ENCODE results near the gene PHACTR4.
"Not testable (repeated sequence)": the region's sequence is repeated elsewhere in the genome, so short reads cannot be mapped to it uniquely, and the experiment has no call there.

Gene PHACTR4

DNA sequence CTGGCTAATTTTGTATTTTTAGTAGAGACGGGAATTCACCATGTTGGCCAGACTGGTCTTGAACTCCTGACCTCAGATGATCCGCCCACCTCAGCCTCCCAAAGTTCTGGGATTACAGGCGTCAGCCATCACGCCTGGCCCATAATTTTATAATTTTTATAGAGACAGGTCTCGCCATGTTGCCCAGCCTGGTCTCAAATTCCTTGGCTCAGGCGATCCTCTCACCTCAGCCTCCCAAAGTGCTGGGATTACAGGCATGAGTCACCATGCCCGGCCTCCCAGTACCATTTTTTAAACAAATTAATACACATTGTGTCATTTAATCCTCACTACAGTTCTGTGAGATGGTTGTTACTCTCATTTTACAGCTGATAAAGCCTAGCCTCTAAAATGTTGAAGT, 3.9 kb downstream of the PHACTR4 start:
- DNase-seq, result not testable (repeated sequence)

DNA sequence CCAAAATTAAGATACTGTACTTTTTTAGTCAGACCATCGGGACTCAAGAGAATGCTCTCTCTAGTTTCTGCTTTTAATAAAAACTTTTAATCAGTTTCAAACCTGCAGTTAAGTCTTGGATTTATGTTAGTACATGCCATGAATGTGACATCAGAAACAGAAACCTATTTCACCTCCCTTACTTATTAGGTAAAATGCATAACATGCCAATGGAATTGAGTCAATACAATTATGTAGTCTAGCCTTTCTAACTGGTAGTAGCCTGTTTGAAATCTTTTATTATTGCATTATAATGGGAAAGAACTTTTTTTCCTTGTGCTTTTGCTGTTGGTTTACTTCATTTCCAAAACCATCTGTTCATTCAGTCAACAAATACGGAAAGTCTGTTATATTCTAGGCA, 4.8 kb downstream of the PHACTR4 start:
- DNase-seq, result no peak

DNA sequence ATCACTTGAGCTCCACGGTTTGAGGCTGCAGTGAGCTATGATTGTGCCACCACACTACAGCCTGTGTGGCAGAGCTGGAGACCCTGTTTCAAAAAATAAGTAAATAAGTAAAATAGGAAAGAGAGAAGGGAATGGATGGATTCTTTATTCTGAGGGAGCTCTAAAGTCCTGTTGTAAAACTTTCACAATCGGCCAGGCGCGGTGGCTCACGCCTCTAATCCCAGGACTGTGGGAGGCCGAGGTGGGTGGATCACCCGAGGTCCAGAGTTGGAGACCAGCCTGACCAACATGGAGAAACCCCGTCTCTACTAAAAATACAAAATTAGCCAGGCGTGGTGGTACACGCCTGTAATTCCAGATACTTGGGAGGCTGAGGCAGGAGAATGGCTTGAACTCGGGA, 6.1 kb downstream of the PHACTR4 start:
- DNase-seq, result not testable (repeated sequence)

DNA sequence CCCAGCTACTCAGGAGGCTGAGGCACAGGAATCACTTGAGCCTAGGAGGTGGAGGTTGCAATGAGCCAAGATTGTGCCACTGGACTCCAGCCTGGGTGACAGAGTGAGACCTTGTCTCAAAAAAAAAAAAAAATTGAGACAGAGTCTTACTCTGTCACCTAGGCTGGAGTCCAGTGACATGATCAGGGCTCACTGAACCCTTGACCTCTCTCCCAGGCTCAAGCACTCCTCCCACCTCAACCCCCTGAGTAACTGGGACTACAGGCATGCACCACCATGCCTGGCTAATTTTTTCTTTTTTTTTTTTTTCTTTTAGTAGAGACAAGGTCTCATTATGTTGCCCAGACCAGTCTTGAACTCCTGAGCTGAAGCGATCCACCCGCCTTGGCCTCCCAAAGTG, 6.7 kb downstream of the PHACTR4 start:
- DNase-seq, result not testable (repeated sequence)

DNA sequence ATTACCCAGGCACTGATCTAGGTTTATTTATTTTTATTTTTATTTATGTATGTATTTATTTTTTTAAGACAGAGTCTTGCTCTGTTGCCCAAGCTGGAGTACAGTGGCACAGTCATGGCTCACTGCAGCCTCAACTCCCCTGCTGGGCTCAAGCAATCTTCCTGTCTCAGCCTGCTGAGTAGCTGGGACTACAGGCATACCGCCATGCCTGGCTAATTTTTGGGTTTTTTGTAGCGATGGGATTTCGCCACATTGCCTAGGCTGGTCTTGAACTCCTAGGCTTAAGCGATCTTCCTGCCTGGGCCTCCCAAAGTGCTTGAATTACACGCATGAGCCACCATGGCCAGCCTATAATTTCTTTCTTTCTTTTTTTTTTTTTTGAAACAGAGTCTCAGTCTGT, 9.4 kb downstream of the PHACTR4 start:
- DNase-seq, result no peak

DNA sequence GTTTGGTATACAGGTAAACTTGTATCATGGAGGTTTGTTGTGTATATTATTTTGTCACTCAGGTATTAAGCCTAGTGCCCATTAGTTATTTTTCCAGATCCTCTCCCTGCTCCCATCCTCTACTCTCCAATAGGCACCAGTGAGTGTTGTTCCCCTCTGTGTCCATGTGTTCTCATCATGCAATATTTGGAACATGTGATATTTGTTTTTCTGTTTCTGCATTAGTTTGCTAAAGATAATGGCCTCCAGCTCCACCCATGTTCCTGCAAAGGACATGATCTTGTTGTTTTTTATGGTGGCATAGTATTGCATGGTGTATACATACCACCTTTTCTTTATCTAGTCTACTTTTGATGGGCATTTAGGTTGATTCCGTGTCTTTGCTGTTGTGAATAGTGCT, 10.9 kb downstream of the PHACTR4 start:
- DNase-seq, result no peak

DNA sequence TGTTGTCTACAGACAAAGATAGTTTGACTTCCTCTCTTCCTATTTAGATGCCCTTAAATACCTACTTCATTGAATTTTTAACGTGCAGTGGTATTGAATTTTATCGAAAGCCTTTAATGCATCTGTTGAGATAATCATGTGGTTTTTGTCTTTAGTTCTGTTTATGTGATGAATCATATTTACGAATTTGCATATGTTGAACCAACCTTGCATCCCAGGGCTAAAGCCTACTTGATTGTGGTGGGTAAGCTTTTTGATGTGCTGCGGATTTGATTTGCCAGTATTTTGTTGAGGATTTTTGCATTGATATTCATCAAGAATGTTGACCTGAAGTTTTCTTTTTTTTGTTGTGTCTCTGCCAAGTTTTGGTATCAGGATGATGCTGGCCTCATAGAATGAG, 14.2 kb downstream of the PHACTR4 start:
- DNase-seq, result not testable (repeated sequence)

DNA sequence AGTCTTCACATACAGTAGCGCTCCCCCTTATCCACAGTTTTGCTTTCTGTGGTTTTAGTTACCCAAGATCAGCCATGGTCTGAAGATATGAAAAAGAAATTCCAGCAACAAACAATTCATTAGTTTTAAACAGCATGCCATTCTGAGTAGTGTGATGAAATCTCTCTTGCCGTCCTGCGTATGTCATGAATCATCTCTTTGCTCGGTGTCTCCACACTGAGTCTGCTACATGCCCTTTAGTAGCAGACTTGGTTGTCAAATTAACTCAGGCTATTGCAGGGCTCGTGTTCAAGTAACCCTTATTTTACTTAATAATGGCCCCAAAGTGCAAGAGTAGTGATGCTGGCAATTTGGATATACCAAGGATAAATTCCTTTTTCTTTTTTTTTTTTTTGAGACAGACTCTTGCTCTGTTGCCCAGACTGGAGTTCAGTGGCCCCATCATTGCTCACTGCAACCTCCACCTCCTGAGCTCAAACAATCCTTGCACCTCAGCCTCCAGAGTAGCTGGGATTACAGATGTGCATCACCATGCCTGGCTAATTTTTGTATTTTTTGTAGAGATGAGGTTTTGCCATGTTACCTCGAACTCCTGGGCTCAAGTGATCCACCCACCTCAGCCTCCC, 22.6 kb downstream of the PHACTR4 start:
- DNase-seq, result peak; percentile 30

DNA sequence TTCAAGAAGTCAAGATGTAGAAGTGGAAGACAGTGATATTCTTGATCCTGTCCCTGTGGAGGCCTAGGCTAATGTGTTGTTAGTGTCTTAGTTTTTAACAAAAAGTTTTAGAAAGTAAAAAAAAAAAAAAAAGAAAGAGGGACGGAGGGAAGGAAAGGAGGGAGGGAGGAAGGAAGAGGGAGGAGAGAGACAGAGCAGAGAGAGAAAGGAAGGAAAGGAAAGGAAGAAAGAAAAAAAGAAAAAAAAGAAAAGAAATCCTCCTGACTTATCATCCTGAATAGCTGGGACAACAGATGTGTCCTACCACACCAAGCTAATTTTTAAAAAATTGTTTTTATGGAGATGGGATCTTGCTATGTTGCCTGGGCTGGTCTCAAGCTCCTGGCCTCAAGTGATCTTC, 24.6 kb downstream of the PHACTR4 start:
- DNase-seq, result no peak

DNA sequence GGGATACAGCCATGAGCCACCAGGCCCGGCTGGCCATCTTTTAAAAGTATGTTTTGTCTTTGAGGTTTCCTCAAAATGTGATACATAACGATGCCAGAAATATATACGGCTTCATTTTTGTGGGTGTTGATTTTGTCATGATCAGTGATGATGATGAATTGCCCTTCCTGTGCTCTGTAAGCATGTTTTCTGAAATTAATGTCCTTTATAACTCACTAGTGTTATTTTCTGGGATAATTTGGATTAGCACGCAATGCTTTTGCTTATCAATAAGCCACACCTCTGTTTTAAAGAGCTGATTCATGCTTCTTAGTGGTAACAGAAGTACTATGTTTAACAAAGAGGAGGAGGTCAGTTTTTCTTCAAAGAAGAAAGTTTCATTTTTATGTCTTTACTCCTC, 25.6 kb downstream of the PHACTR4 start:
- no peak for DNase-seq

DNA sequence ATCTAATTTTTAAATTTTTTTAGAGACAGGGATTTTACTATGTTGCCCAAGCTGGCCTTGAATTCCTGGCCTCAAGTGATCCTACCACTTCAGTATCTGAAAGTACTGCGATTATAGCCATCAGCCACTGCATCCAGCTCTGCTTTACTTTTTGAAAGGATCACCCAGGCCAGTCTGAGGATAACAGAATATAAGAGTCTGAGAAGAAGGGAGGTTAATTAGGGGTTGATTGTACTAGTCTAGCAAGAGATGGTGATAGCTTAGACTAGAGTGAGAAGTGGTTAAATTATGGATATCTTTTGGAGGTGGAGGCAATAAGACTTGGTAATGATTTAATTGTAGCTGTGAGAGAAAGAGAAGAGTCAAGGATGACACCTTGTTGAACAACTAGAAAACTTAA, 32.2 kb downstream of the PHACTR4 start:
- no peak for DNase-seq

DNA sequence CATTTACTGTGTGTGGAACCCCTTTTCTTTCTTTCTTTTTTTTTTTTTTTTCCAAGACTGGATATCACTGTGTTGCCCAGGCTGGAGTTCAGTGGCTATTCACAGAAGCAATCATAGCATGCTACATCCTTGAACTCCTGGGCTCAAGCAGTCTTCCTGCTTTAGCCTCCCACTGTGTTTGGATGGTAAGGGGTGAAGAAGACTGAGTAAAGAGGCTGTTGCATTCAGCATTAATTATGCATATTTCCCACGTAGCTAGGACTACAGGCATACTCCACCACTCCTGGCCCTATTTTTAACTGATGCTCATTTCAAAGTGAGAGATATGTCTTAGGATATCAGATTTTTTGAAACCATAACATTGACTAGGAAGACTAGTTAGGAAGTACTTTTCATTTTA, 39.5 kb downstream of the PHACTR4 start:
- no peak for DNase-seq

DNA sequence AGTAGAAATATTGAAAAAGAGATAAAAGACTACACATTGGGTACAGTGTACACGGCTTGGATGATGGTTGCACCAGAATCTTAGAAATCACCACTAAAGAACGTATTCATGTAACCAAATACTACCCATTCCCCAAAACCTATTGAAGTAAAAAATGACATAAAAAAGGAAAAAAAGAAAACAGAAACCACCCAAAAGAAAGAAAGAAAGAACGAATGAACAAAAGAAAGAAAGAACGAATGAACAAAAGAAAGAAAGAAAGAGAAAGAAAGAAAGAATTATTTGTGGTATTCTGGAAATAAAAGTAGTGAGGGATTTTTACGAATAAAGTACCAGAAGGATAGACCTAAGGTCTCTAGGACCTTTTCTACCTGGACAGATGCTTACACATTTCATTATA, 42.1 kb downstream of the PHACTR4 start:
- no peak for DNase-seq

DNA sequence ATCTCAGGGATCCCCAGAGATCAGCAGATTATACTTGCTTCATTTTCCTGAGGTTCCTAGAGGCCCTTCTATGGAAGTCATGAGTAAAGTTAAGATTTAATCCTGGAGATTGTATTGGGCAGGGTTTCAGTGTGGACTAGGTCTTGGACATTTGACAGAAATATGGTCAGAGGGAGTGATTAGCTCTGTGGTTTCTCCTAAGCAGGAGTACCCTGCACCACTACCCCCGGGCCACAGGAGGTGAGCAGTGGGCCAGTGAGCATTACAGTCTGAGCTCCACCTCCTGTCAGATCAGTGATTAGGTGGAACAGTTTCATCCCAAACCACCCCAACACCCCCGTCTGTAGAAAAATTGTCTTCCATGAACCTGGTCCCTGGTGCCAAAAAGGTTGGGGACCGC, 43.2 kb downstream of the PHACTR4 start:
- DNase-seq, result no peak

DNA sequence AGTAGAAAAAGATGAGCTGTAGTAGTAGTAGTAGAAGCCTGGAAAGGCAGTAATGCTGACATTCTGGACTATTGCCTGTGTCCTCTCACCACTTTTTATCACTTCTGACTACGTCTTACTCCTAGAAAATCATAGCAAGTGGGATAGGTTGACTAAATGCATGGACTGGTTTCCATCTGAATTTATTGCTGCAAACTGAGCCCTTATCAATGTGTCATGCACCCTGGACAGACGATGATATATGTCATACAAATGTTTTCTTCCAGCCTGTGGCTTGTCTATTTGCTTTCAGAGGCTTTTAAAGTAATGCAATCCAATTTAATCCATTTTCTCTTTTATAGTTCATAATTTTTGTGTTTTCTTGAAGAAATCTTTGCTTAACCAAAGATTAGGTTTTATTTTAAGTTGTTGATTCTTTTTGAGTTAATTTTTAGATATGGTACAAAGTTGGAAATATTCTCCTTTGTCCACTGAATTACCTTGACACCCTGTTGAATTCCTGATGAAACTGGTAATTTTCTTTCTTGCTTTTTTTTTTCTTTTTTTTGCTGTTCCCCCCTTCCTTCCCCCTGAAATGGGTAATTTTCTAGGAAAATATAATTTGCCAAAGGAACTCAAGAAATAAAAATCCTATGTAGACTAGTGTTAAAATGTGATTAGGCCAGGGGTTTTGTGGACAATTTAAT, 47.1 kb downstream of the PHACTR4 start:
- no peak for DNase-seq

DNA sequence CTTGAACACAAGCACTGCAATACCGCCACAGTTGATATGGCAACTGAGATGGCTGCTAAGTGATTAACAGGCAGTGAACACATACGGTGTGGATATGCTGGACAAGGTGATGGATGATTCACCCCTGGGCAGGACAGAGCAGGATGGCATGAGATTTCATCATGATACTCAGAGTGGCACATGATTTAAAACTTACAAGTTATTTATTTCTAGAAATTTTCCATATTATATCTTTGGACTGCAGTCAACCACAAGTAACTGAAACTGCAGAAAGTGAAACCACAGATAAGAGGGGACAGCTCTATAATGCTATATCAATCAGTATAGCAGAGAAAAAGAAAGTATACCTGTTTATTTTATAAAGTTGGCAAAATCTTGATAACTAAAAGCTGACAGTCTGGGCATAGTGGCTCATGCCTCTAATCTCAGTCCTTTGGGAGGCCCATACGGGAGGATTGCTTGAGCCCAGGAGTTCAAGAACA, 47.9 kb downstream of the PHACTR4 start:
- DNase-seq, result peak; percentile 15

DNA sequence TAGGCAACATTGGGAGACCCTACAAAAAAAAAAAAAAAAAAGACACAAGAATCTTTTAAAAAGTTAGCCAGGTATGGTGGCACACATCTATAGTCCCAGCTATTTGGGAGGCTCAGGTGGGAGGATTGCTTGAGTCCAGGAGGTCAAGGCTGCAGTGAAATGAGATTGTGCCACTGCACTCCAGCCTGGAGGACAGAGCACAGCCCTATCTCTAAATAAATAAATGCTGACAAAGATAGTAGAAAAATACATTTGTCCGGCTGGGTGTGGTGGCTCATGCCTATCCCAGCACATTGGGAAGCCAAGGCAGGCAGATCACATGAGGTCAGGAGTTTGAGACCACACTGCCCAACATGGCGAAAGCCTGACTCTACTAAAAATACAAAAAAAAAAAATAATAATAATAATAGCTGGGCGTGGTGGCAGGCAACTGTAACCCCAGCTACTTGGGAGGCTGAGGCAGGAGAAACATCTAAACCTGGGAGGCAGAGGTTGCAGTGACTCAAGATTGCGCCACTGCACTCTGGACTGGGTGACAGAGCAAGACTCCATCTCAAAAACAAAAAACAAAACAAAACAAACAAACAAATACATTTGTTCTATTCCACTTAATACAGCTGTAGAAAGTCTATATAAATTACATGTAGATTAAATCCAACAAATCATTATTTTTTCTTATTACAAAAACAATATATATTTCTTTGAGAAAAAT, 48.5 kb downstream of the PHACTR4 start:
- no peak for DNase-seq

DNA sequence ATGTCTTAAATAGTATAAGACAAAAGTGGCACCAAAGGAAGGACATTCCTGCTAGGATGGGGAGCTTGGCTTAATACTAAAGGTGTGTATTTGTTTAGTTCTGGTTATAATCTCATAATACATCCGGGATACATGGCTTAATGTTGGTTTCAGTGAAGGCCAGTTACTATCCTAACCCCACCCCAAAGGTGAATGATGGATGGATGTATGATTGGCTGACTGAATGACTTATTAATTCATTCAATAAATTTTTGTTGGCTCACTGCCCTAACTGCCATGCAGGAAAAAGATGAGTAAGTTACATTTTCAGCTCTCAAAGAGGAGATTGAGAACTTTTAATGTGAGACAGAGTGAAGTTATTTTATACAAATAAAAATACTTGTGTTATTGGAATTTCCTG, 52.2 kb downstream of the PHACTR4 start:
- DNase-seq, result no peak

DNA sequence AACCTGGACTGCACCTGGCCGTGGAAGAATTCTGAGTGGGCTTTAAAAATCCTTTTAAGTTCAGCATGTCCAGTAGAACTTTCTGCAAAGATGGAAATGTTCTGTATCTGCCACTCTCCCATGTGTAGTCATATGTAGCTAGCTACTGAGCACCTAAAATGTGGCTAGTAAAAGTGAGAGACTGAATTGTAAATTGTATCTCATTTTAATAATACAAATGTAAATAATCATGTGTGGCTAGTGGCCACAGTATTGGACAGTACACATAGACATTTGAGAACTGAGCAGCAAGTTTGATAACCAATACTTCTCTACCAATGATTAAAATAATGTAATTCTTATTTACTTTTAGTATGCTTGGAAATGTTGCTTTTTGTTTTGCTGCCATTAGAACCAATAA, 57.3 kb downstream of the PHACTR4 start:
- DNase-seq, result no peak

DNA sequence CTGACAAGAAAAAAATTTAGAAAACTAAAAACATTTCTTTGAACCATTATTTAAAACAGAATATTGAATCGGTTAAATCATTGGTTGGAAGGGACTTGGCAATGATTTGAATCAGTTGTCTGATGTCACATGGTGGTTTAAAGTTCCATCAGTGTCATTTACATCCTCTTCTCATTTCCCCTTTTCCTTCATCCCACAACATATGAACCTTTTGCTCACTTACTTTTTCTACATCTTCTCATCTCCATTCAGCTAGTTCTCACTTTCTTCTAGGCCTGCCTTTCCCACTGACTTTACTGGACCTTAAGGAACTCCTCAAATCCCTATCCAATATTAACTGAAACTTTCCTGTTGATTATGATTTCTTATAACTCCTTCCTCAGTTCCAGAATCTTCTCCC, 58.5 kb downstream of the PHACTR4 start:
- no peak for DNase-seq

DNA sequence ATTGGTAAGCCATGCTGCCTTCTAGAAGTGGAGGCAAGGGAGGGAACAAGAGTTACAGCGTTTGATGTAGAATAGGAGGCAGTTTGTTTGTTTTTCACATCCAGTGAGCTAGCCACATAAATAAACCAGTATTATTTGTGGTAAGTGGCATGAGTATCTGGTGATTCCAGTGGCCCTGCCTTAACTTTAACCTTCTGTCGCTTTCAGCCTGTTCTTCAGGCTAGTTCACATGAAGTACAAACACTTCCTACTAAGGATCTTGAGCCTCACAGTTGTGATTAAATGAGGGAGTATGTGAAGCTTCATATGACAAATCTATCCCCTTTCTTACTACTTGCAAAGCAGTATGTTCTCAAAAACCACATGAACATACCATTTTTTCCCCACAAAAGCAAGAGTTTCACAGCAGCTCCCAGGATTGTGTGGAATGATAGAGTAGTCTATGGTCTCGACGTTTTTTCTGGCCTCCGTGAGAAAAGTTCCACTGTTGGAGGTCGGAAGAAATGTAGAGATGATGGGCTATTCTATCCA, 59.5 kb downstream of the PHACTR4 start:
- DNase-seq, result no peak

DNA sequence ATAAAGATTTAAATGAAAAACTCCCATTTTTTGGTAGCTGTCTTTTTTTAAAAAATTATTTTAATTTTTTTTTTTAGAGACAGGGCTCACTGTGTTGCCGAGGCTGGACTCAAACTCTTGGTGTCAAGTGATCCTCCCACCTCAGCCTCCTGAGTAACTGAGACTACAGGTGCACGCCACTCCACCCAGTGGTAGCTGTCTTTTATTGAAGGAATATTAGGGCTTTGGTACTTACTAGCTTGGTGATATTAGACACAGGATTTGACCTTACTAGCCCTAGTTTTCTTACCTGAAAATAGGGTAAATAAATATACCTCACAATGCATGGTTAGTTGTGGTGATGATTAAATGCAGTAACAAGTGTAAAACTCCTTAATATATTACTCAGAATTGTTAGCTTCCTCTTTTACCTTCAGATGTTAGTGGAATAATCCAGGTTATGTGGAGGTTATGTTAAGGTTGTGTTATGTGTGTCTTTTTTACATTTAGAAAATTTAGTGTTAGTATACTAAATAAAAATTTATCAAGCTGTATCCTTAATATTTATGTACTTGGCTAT, 66.8 kb downstream of the PHACTR4 start:
- no peak for DNase-seq

DNA sequence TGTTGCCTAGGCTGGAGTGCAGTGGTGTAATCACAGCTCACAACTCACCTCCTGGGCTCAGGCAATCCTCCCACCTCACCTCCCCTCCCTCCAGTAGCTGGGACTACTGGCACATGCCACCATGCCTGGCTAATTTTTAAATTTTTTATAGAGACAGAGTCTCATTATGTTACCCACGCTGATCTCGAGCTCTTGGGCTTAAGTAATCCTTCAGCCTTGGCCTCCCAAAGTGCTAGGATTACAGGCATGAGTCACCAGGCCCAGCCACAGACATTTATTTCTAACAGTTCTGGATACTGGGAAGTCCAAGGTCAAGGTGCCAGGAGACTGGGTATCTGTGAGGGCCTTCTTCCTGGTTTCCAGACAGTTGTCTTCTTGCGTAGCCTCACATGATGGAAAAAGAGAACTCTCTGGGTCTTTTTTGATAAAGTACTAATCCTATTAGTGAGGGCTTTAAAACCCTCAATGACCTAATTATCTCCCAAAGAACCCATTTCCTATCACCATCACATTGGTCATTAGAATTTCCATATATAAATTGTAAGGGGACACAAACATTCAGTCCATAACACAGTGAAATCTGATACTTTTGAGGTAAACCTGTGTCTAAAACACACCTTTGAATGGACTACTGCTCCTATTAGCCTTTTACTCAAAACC, 67.9 kb downstream of the PHACTR4 start:
- peak; percentile 51 for DNase-seq

Measured in T1000 (cell line).